IMR-90 (cell line): Measurements from ENCODE around the gene TMEM170A. TPM values are rescaled to one million over a fixed set of nuclear protein-coding genes. Genes with fewer than 3 reads are reported as not detected.

ENCODE experiments used
- ATAC-seq: fragments of 200-7000 bp; cut with Tn5 transposase; 2 replicates; pipeline ENCODE4 v1.9.1; 2020; ENCODE audit warnings: low read depth, mild to moderate bottlenecking, moderate library complexity
- BruUV-seq: library from RNA; stranded (reverse); fragments of 400-500 nt; replicated peaks from 2 replicates; lab custom pipeline; 2021; lab: Mats Ljungman, UMichigan
- CTCF ChIA-PET: fragments of 300-600 bp; formaldehyde crosslinking; extraction: SDS; loops from one replicate; lab custom pipeline; 2021; ENCODE audit warnings: antibody characterized with exemption; lab: Yijun Ruan, JAX
- POLR2A ChIA-PET: fragments of 300-600 bp; sonication (Branson Sonifier 250); formaldehyde crosslinking; loops from one replicate; lab custom pipeline; 2022; ENCODE audit warnings: antibody characterized with exemption; ENCODE audit not compliant: unreplicated experiment; lab: Charles Lee
- DNase-seq: peaks from one replicate; pipeline ENCODE4 v3.0.0; 2013
- H2AFZ ChIP-seq: replicated peaks from 2 replicates; pipeline ENCODE3; 2013; ENCODE audit warnings: low read length, mild to moderate bottlenecking; ENCODE audit not compliant: poor library complexity
- H2AK5ac ChIP-seq: 2 replicates; pipeline ENCODE4 v1.6.1; 2013; ENCODE audit warnings: low read depth, low read length, inconsistent platforms
- H2AK9ac ChIP-seq: replicated peaks from 2 replicates; pipeline ENCODE3; 2013; ENCODE audit warnings: mild to moderate bottlenecking, low read depth, low read length, moderate library complexity; ENCODE audit not compliant: poor library complexity
- H2BK120ac ChIP-seq: 2 replicates; pipeline ENCODE4 v1.6.1; 2013; ENCODE audit warnings: low read depth, low read length, inconsistent platforms
- H2BK15ac ChIP-seq: 3 replicates; pipeline ENCODE4 v1.6.1; 2013; ENCODE audit warnings: low read depth, low read length, inconsistent platforms
- H2BK20ac ChIP-seq: 2 replicates; pipeline ENCODE4 v1.6.1; 2013; ENCODE audit warnings: low read depth, mild to moderate bottlenecking, inconsistent platforms, low read length, moderate library complexity
- H2BK5ac ChIP-seq: 2 replicates; pipeline ENCODE4 v1.6.1; 2013; ENCODE audit warnings: mild to moderate bottlenecking, low read depth, low read length, inconsistent platforms; ENCODE audit not compliant: poor library complexity, severe bottlenecking
- H3K14ac ChIP-seq: replicated peaks from 2 replicates; pipeline ENCODE4 v1.6.1; 2013; ENCODE audit warnings: low read depth, low read length, inconsistent platforms
- H3K18ac ChIP-seq: 2 replicates; pipeline ENCODE4 v1.6.1; 2013; ENCODE audit warnings: low read depth, low read length, control low read depth
- H3K23ac ChIP-seq: 2 replicates; pipeline ENCODE4 v1.6.1; 2013; ENCODE audit warnings: low read depth, low read length, inconsistent platforms
- H3K27ac ChIP-seq: 2 replicates; pipeline ENCODE4 v1.5.1; 2013; ENCODE audit warnings: mild to moderate bottlenecking, control low read depth, low read length; ENCODE audit not compliant: insufficient read depth
- H3K27me3 ChIP-seq: 2 replicates; pipeline ENCODE4 v1.6.1; 2013; ENCODE audit warnings: low read length; ENCODE audit not compliant: control insufficient read depth, insufficient read depth
- H3K36me3 ChIP-seq: 2 replicates; pipeline ENCODE4 v1.6.1; 2013; ENCODE audit warnings: low read length, mixed read lengths; ENCODE audit not compliant: control insufficient read depth, insufficient read depth
- H3K4ac ChIP-seq: 2 replicates; pipeline ENCODE4 v1.6.1; 2013; ENCODE audit warnings: low read depth, low read length, inconsistent platforms
- H3K4me1 ChIP-seq: 2 replicates; pipeline ENCODE4 v1.6.1; 2013; ENCODE audit warnings: low read length, mixed read lengths; ENCODE audit not compliant: control insufficient read depth, insufficient read depth
- H3K4me2 ChIP-seq: 2 replicates; pipeline ENCODE4 v1.6.1; 2013; ENCODE audit warnings: low read depth, mild to moderate bottlenecking, control low read depth, low read length, moderate library complexity
- H3K4me3 ChIP-seq: 2 replicates; pipeline ENCODE4 v1.5.1; 2013; ENCODE audit warnings: low read depth, mild to moderate bottlenecking, control low read depth, low read length, moderate library complexity; ENCODE audit not compliant: insufficient read depth
- H3K56ac ChIP-seq: 2 replicates; pipeline ENCODE4 v1.6.1; 2013; ENCODE audit warnings: low read length, inconsistent platforms; ENCODE audit not compliant: insufficient read depth; ENCODE audit errors: extremely low read depth
- H3K79me1 ChIP-seq, 2 experiments: 2 replicates each; pipeline ENCODE4 v1.6.1; 2013; ENCODE audit warnings: low read length in 2 of 2, inconsistent platforms in 1 of 2, low read depth in 1 of 2
- H3K9ac ChIP-seq: 2 replicates; pipeline ENCODE4 v1.6.1; 2013; ENCODE audit warnings: low read depth, low read length, control low read depth
- H3K9me1 ChIP-seq: 2 replicates; pipeline ENCODE4 v1.6.1; 2013; ENCODE audit warnings: low read length, inconsistent platforms; ENCODE audit not compliant: insufficient read depth
- H3K9me3 ChIP-seq: 2 replicates; pipeline ENCODE4 v1.6.1; 2013; ENCODE audit warnings: low read length; ENCODE audit not compliant: control insufficient read depth, insufficient read depth
- H4K20me1 ChIP-seq: 2 replicates; pipeline ENCODE4 v1.6.1; 2013; ENCODE audit warnings: low read length, inconsistent platforms; ENCODE audit not compliant: insufficient read depth
- H4K5ac ChIP-seq: 2 replicates; pipeline ENCODE4 v1.6.1; 2013; ENCODE audit warnings: mild to moderate bottlenecking, low read depth, low read length, control low read depth
- H4K8ac ChIP-seq, 2 experiments: 2 replicates each; pipeline ENCODE4 v1.6.1; 2013; ENCODE audit warnings: low read depth in 2 of 2, low read length in 2 of 2, control low read depth in 1 of 2, inconsistent platforms in 1 of 2
- H4K91ac ChIP-seq: 2 replicates; pipeline ENCODE4 v1.6.1; 2013; ENCODE audit warnings: low read depth, low read length, inconsistent platforms; ENCODE audit not compliant: insufficient read depth
- BHLHE40 ChIP-seq: fragments of 150-350 bp; IDR thresholded peaks from 2 replicates; pipeline ENCODE4 v1.6.1; 2016; ENCODE audit warnings: mild to moderate bottlenecking, low read depth, low read length
- CEBPB ChIP-seq: IDR thresholded peaks from 2 replicates; pipeline ENCODE4 v1.6.1; 2012; ENCODE audit warnings: low read depth, low read length, improper control_type of control experiment
- CHD1 ChIP-seq: IDR thresholded peaks from 2 replicates; pipeline ENCODE4 v1.6.1; 2012; ENCODE audit warnings: low read depth, low read length, improper control_type of control experiment
- CTCF ChIP-seq: conservative IDR thresholded peaks from 2 replicates; pipeline ENCODE4 v1.5.1; 2012; ENCODE audit warnings: mild to moderate bottlenecking, low read depth, low read length, improper control_type of control experiment
- ELK1 ChIP-seq: fragments of 150-350 bp; IDR thresholded peaks from 2 replicates; pipeline ENCODE4 v1.6.1; 2016; ENCODE audit warnings: low read depth, mild to moderate bottlenecking, low read length, moderate library complexity, borderline replicate concordance
- FOS ChIP-seq: fragments of 150-350 bp; IDR thresholded peaks from 2 replicates; pipeline ENCODE4 v1.6.1; 2016; ENCODE audit warnings: low read depth, low read length
- MAFK ChIP-seq: IDR thresholded peaks from 2 replicates; pipeline ENCODE4 v1.6.1; 2012; ENCODE audit warnings: low read depth, low read length, improper control_type of control experiment
- MAZ ChIP-seq: IDR thresholded peaks from 2 replicates; pipeline ENCODE4 v1.6.1; 2012; ENCODE audit warnings: low read depth, mild to moderate bottlenecking, low read length, improper control_type of control experiment, moderate library complexity, borderline replicate concordance
- MXI1 ChIP-seq: IDR thresholded peaks from 2 replicates; pipeline ENCODE4 v1.6.1; 2012; ENCODE audit warnings: low read depth, mild to moderate bottlenecking, low read length, moderate library complexity, borderline replicate concordance
- NFE2L2 ChIP-seq: fragments of 150-350 bp; IDR thresholded peaks from 2 replicates; pipeline ENCODE4 v1.6.1; 2016; ENCODE audit warnings: low read depth, mild to moderate bottlenecking, low read length
- RAD21 ChIP-seq: IDR thresholded peaks from 2 replicates; pipeline ENCODE4 v1.6.1; 2012; ENCODE audit warnings: low read length, improper control_type of control experiment
- RFX5 ChIP-seq: IDR thresholded peaks from 2 replicates; pipeline ENCODE4 v1.8.0; 2012; ENCODE audit warnings: low read depth, mild to moderate bottlenecking, low read length, moderate library complexity
- SMC3 ChIP-seq: fragments of 150-350 bp; IDR thresholded peaks from 2 replicates; pipeline ENCODE4 v1.6.1; 2016; ENCODE audit warnings: low read depth, mild to moderate bottlenecking, antibody characterized with exemption, low read length, moderate library complexity
- USF2 ChIP-seq: fragments of 150-350 bp; IDR thresholded peaks from 2 replicates; pipeline ENCODE4 v1.6.1; 2017; ENCODE audit warnings: mild to moderate bottlenecking, antibody characterized with exemption, low read length, low read depth
- WGBS, 2 experiments: methylation state at CpG; one replicate each; pipeline versions ENCODE4 v1.1.5 to v1.1.7; 2013; ENCODE audit warnings: missing lambda C conversion rate in 2 of 2; ENCODE audit not compliant: insufficient read length in 1 of 2; ENCODE audit errors: extremely low coverage in 2 of 2; 5-methylcytosine and 5-hydroxymethylcytosine counted together
- dilution Hi-C: fragments of 300-500 bp; cut with HindIII; formaldehyde crosslinking; loops from one replicate; pipeline ENCODE4 v1.14.3; 2018; ENCODE audit warnings: low sequenced_read_pairs; ENCODE audit not compliant: unreplicated experiment
- in situ Hi-C: fragments of 300-500 bp; cut with MboI; formaldehyde crosslinking; loops from 3 replicates; pipeline ENCODE4 v1.14.3; 2019; ENCODE audit warnings: low sequenced_read_pairs, inconsistent platforms, mixed read lengths
- intact Hi-C: fragments of 100-400 bp; cut with micrococcal nuclease; formaldehyde crosslinking; loops from 2 replicates; pipeline ENCODE4 v1.10.0; 2022
- polyA plus RNA-seq, 3 experiments: library from polyadenylated mRNA; depleted of rRNA; stranded (reverse); fragments of >200 nt; gene quantifications; 2 replicates each; pipeline ENCODE4 v1.2.3, GENCODE V29; 2012; ENCODE audit warnings: low replicate concordance in 1 of 3
- total RNA-seq: library from RNA; depleted of rRNA; stranded (reverse); fragments of >200 nt; gene quantifications from 2 replicates; pipeline ENCODE4 v1.2.3, GENCODE V29; 2012

The TMEM170A gene
- total and polyA plus RNA-seq, 2 of the 4 experiments (the other 2 are of a cell fraction) = 7.3 to 10.9 TPM

- H2BK5ac ChIP-seq = no peak overlapping the region
- no peak overlapping the region for H4K5ac ChIP-seq
- no TSS peak for BruUV-seq
- no peak overlapping the region for H4K8ac ChIP-seq
- POLR2A ChIA-PET = no interaction called here
- H4K91ac ChIP-seq = no peak overlapping the region
- DNase-seq (no peak), ATAC-seq (no peak)
- dilution Hi-C loops = no loop called here
- H3K27ac ChIP-seq = no peak overlapping the region
- no peak overlapping the region for H2AFZ ChIP-seq
- no peak overlapping the region for H3K4me3 ChIP-seq
- no peak overlapping the region for H2BK120ac ChIP-seq
- H2AK5ac ChIP-seq = no peak overlapping the region
- no peak overlapping the region for H3K18ac ChIP-seq
- H3K4me1 ChIP-seq = no peaks in the 10 kb centered on the region
- no peaks in the 10 kb centered on the region for H3K36me3 ChIP-seq
- no peak overlapping the region for H3K14ac ChIP-seq
- H3K79me1 ChIP-seq = no peaks in the 10 kb centered on the region
- no peak overlapping the region for H2BK15ac ChIP-seq
- no peak overlapping the region for H3K23ac ChIP-seq
- TF ChIP-seq RAD21 (no peak), SMC3 (no peak), CEBPB (no peak), CHD1 (no peak), MAFK (no peak), MAZ (no peak), BHLHE40 (no peak), USF2 (no peak), NFE2L2 (no peak), RFX5 (no peak), CTCF (no peak), FOS (no peak), ELK1 (no peak), MXI1 (no peak)
- H2BK20ac ChIP-seq = no peak overlapping the region
- H3K4me2 ChIP-seq = no peak overlapping the region
- H3K9me3 ChIP-seq = no peaks in the 10 kb centered on the region
- in situ Hi-C loops = no loop called here
- no peak overlapping the region for H3K9ac ChIP-seq
- no peak overlapping the region for H3K56ac ChIP-seq
- H4K20me1 ChIP-seq = no peaks in the 10 kb centered on the region
- intact Hi-C loops = no loop called here
- CTCF ChIA-PET = interaction anchor here (1.5 kb wide), 1 partner anchor 283 kb away, joined by 3 read pairs; no protein-coding TSS in a partner anchor
- H3K9me1 ChIP-seq = no peaks in the 10 kb centered on the region
- no peak overlapping the region for H3K4ac ChIP-seq
- 90% methylated on average over 2 of the region's 7 CpGs; no CpG with 5 or more reads in 1 of the 2 experiments for WGBS, 2 experiments
- no peak overlapping the region for H2AK9ac ChIP-seq
- H3K27me3 ChIP-seq = peaks cover 20% of the 10 kb centered on the region
Measured at GRCh38 chr16:75481475-75481874, 17.0 kb upstream of the TMEM170A start.
